Breast epithelium (tissue), 3 donors: ENCODE results near the gene SAPCD2.

ENCODE experiments used
- POLR2A ChIP-seq: fragments of 450-650 bp; IDR thresholded peaks from one replicate; pipeline ENCODE4 v1.6.1; 2016; ENCODE audit warnings: antibody characterized with exemption, mild to moderate bottlenecking, moderate library complexity
- POLR2AphosphoS5 ChIP-seq, 3 donors: sonication (generic); formaldehyde crosslinking; IDR thresholded peaks; one replicate each; pipeline ENCODE4 v1.6.1; 2017; ENCODE audit warnings: antibody characterized with exemption in 3 of 3
- TF ChIP-seq, protein P1 (sequence below), 3 donors: fragments of 450-650 bp; IDR thresholded peaks; one replicate each; pipeline ENCODE4 v1.5.1; 2016 to 2017; ENCODE audit warnings: antibody characterized with exemption in 3 of 3, mild to moderate bottlenecking in 3 of 3, moderate library complexity in 3 of 3

DNA sequence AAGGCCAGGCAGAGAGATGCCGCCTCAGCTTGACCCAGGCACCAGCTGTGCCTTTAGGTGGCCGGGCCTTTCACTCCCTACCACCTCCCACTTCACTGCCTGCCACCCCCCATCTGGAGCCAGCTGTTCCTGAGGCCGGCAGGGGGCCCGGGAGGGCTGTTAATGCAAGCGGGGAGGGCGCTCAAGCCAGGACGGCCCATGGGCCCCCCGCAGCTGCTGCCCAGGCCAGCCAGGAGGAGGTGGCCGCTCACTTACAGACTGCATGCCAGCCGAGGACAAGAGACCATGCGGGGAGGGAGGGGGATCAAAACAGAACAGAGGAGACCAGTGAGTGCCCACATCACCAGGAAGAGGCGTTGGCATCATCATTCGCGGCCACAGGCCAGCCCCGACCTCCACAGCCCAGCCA is 46.8 kb downstream of the SAPCD2 start:
- TF ChIP-seq, protein P1, sequence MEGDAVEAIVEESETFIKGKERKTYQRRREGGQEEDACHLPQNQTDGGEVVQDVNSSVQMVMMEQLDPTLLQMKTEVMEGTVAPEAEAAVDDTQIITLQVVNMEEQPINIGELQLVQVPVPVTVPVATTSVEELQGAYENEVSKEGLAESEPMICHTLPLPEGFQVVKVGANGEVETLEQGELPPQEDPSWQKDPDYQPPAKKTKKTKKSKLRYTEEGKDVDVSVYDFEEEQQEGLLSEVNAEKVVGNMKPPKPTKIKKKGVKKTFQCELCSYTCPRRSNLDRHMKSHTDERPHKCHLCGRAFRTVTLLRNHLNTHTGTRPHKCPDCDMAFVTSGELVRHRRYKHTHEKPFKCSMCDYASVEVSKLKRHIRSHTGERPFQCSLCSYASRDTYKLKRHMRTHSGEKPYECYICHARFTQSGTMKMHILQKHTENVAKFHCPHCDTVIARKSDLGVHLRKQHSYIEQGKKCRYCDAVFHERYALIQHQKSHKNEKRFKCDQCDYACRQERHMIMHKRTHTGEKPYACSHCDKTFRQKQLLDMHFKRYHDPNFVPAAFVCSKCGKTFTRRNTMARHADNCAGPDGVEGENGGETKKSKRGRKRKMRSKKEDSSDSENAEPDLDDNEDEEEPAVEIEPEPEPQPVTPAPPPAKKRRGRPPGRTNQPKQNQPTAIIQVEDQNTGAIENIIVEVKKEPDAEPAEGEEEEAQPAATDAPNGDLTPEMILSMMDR (IDR thresholded peaks at IDR 0.05): no peak
- TF ChIP-seq POLR2A: no peak
- TF ChIP-seq POLR2AphosphoS5 (IDR thresholded peaks at IDR 0.05): no peak
